HepG2 (cell line): ENCODE data around the gene DENND4A. TPM values are rescaled to one million over a fixed set of nuclear protein-coding genes. Genes with fewer than 3 reads are reported as not detected.

Source experiments
- ARID3A ChIP-seq: IDR thresholded peaks from 2 replicates; pipeline ENCODE4 v1.6.1; 2012; ENCODE audit warnings: low read depth, low read length, improper control_type of control experiment
- CBX5 ChIP-seq: sonication (generic); formaldehyde crosslinking; IDR thresholded peaks from 2 replicates; pipeline ENCODE4 v1.4.0; 2020; ENCODE audit warnings: missing genetic modification reagents, borderline replicate concordance
- DPF2 ChIP-seq: sonication (generic); formaldehyde crosslinking; IDR thresholded peaks from 2 replicates; pipeline ENCODE4 v1.4.0; 2020; ENCODE audit warnings: mild to moderate bottlenecking, low read depth, missing genetic modification reagents, borderline replicate concordance
- DRAP1 ChIP-seq: IDR thresholded peaks from 2 replicates; pipeline ENCODE4 v1.6.1; 2016; ENCODE audit warnings: missing genetic modification reagents, missing compliant biosample characterization
- GABPB1 ChIP-seq: IDR thresholded peaks from 2 replicates; pipeline ENCODE4 v1.6.1; 2016; ENCODE audit warnings: mild to moderate bottlenecking, missing genetic modification reagents, moderate library complexity, missing compliant biosample characterization
- HNRNPL ChIP-seq: fragments of 200-400 bp; formaldehyde crosslinking; IDR thresholded peaks from 2 replicates; pipeline ENCODE4 v1.6.1; 2017; ENCODE audit warnings: mild to moderate bottlenecking, low read depth, low read length
- HOXD1 ChIP-seq: sonication (generic); formaldehyde crosslinking; IDR thresholded peaks from 2 replicates; pipeline ENCODE4 v1.5.0; 2020; ENCODE audit warnings: missing genetic modification reagents
- KLF11 ChIP-seq: IDR thresholded peaks from 2 replicates; pipeline ENCODE4 v1.6.1; 2016; ENCODE audit warnings: missing compliant biosample characterization
- KLF13 ChIP-seq: sonication (generic); formaldehyde crosslinking; IDR thresholded peaks from 2 replicates; pipeline ENCODE4 v1.4.0; 2020; ENCODE audit warnings: mild to moderate bottlenecking, missing genetic modification reagents
- PAWR ChIP-seq: sonication (generic); formaldehyde crosslinking; IDR thresholded peaks from 2 replicates; pipeline ENCODE4 v1.4.0; 2020; ENCODE audit warnings: missing genetic modification reagents, mild to moderate bottlenecking, borderline replicate concordance
- PAX8 ChIP-seq: sonication (generic); formaldehyde crosslinking; IDR thresholded peaks from 2 replicates; pipeline ENCODE4 v1.8.0; 2022; ENCODE audit warnings: mild to moderate bottlenecking, missing genetic modification reagents, borderline replicate concordance
- SIX4 ChIP-seq: sonication (generic); formaldehyde crosslinking; IDR thresholded peaks from 2 replicates; pipeline ENCODE4 v1.4.0; 2020; ENCODE audit warnings: missing genetic modification reagents
- TBX2 ChIP-seq: sonication (generic); formaldehyde crosslinking; IDR thresholded peaks from 2 replicates; pipeline ENCODE4 v1.5.0; 2020; ENCODE audit warnings: missing genetic modification reagents, mild to moderate bottlenecking, borderline replicate concordance
- TFDP2 ChIP-seq: sonication (generic); formaldehyde crosslinking; IDR thresholded peaks from 2 replicates; pipeline ENCODE4 v1.4.0; 2020; ENCODE audit warnings: missing genetic modification reagents
- THYN1 ChIP-seq: sonication (generic); formaldehyde crosslinking; IDR thresholded peaks from 2 replicates; pipeline ENCODE4 v1.8.1; 2023; ENCODE audit warnings: low read depth, mild to moderate bottlenecking, moderate library complexity, missing genetic modification reagents, borderline replicate concordance
- YEATS2 ChIP-seq: sonication (generic); formaldehyde crosslinking; IDR thresholded peaks from 2 replicates; pipeline ENCODE4 v1.4.0; 2020; ENCODE audit warnings: missing genetic modification reagents, borderline replicate concordance
- ZEB1 ChIP-seq: IDR thresholded peaks from 2 replicates; pipeline ENCODE4 v1.6.1; 2012; ENCODE audit warnings: mild to moderate bottlenecking, low read depth, inconsistent platforms; ENCODE audit not compliant: insufficient replicate concordance
- ZFP41 ChIP-seq: sonication (generic); formaldehyde crosslinking; IDR thresholded peaks from 2 replicates; pipeline ENCODE4 v1.4.0; 2020; ENCODE audit warnings: mild to moderate bottlenecking, missing genetic modification reagents, borderline replicate concordance
- ZNF432 ChIP-seq: sonication (generic); formaldehyde crosslinking; IDR thresholded peaks from 2 replicates; pipeline ENCODE4 v1.5.0; 2020; ENCODE audit warnings: missing genetic modification reagents, mild to moderate bottlenecking, borderline replicate concordance
- ZNF549 ChIP-seq: sonication (generic); formaldehyde crosslinking; IDR thresholded peaks from 2 replicates; pipeline ENCODE4 v1.5.0; 2020; ENCODE audit warnings: missing genetic modification reagents
- ZNF562 ChIP-seq: sonication (generic); formaldehyde crosslinking; IDR thresholded peaks from 2 replicates; pipeline ENCODE4 v1.8.0; 2022; ENCODE audit warnings: missing genetic modification reagents, borderline replicate concordance
- ZNF570 ChIP-seq: sonication (generic); formaldehyde crosslinking; IDR thresholded peaks from 2 replicates; pipeline ENCODE4 v1.4.0; 2020; ENCODE audit warnings: mild to moderate bottlenecking, missing genetic modification reagents, borderline replicate concordance
- ZNF572 ChIP-seq: sonication (generic); formaldehyde crosslinking; IDR thresholded peaks from 2 replicates; pipeline ENCODE4 v1.5.1; 2020; ENCODE audit warnings: mild to moderate bottlenecking, missing genetic modification reagents
- ZNF644 ChIP-seq: IDR thresholded peaks from 2 replicates; pipeline ENCODE4 v1.6.1; 2016; ENCODE audit warnings: low read depth
- polyA plus RNA-seq, 8 experiments: library from polyadenylated mRNA; depleted of rRNA in 3 of 8; stranded (reverse) in 7 of 8; unstranded in 1 of 8; fragments of >200 nt; fragmentation: Illumina TruSeq in 4 of 8; extraction: Trizol in 4 of 8; gene quantifications; 2 replicates each; pipeline versions ENCODE4 v1.2.1 to v1.2.3, GENCODE V29; 2011 to 2016; ENCODE audit warnings: low read depth in 4 of 8, missing spikeins in 1 of 8, mixed read lengths in 1 of 8; ENCODE audit not compliant: insufficient read depth in 1 of 8
- total RNA-seq, 5 experiments: library from RNA; depleted of rRNA; stranded (reverse); fragments of >200 nt; fragmentation: Illumina TruSeq; extraction: Trizol; gene quantifications; 2 replicates each; pipeline ENCODE4 v1.2.3, GENCODE V29; 2016; ENCODE audit warnings: low read depth in 1 of 5

Gene DENND4A
- total and polyA plus RNA-seq, 2 of the 13 experiments (the other 11 are each of a cell fraction or from before 2014, with no cell fraction given), result 13.2 to 18.6 TPM

- no peak for TF ChIP-seq SIX4
- TF ChIP-seq DRAP1 (CRISPR knock-in tag), result no peak
- TF ChIP-seq THYN1 (CRISPR knock-in tag), result no peak
- no peak for TF ChIP-seq KLF13 (CRISPR knock-in tag)
- TF ChIP-seq ZNF549, result no peak
- peak; percentile 20; the same call in 1 of the 2 replicates for TF ChIP-seq TFDP2
- TF ChIP-seq ZEB1, result no peak
- TF ChIP-seq ZNF432 (CRISPR knock-in tag), result no peak
- no peak for TF ChIP-seq DPF2
- TF ChIP-seq ZFP41 (CRISPR knock-in tag), result peak; percentile 61; the same call in 1 of the 2 replicates
- 0 out of 2 replicates have a peak, but pooled peaks have one; percentile 18 for TF ChIP-seq ZNF644 (CRISPR knock-in tag)
- 0 out of 2 replicates have a peak, but pooled peaks have one; percentile 12 for TF ChIP-seq HOXD1 (CRISPR knock-in tag)
- no peak for TF ChIP-seq ZNF570
- no peak for TF ChIP-seq TBX2
- TF ChIP-seq ARID3A, result no peak
- no peak for TF ChIP-seq ZNF572
- no peak for TF ChIP-seq HNRNPL
- no peak for TF ChIP-seq GABPB1 (CRISPR knock-in tag)
- no peak for TF ChIP-seq ZNF562 (CRISPR knock-in tag)
- no peak for TF ChIP-seq PAWR (CRISPR knock-in tag)
- TF ChIP-seq PAX8 (CRISPR knock-in tag), result no peak
- no peak for TF ChIP-seq YEATS2 (CRISPR knock-in tag)
- TF ChIP-seq CBX5 (CRISPR knock-in tag), result no peak
- no peak for TF ChIP-seq KLF11 (CRISPR knock-in tag)
Observed at GRCh38 chr15:65611888-65612615, 180.0 kb downstream of the DENND4A start (continued).
